22Rv1 (cell line): ENCODE data around the gene TFE3.

ENCODE experiments used
- ZFX ChIP-seq: fragments of 450-650 bp; IDR thresholded peaks from 2 replicates; pipeline ENCODE4 v1.6.1; 2017; ENCODE audit warnings: antibody characterized with exemption, borderline replicate concordance
- TF ChIP-seq, protein P1 (sequence below): fragments of 450-650 bp; IDR thresholded peaks from 2 replicates; pipeline ENCODE4 v1.5.1; 2017; ENCODE audit warnings: mild to moderate bottlenecking

DNA sequence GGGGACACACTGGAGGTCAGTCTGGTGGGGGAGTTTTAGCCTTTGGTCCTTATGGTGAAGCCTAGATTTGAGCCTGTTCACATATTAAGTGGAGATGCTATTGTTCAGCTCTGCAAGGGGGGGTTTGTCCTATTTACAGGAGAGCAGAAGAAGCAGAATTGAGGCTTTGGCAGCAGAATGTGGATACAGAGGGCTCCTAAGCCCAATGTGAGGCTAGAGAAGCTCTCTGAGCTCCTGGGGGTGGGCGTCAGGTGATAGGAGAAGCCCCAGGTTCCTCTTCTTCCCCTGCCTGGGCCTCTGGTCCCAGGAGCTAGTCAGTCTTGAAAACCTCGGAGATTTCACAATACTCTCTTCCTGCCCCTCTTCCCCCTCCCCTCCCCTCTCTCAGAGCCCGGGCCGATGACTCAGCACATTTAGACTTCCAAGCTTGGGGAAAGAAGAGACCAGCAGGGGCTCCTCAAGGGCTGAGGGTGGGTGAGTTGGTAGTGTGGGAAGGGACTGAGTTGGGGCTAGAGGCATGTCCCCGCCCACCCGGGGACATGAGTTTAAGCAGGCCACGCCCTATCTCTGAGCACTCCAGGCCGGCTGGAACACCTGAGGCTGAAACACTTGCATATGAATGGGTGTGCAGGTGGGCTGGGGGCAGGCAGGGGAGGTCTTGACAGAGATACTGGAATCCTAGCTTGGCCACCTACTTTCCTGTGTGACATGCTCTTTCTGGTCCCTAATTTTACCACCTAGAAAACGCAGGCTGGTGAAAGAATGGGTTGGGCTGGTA, 3.4 kb downstream of the TFE3 start:
- TF ChIP-seq, protein P1, sequence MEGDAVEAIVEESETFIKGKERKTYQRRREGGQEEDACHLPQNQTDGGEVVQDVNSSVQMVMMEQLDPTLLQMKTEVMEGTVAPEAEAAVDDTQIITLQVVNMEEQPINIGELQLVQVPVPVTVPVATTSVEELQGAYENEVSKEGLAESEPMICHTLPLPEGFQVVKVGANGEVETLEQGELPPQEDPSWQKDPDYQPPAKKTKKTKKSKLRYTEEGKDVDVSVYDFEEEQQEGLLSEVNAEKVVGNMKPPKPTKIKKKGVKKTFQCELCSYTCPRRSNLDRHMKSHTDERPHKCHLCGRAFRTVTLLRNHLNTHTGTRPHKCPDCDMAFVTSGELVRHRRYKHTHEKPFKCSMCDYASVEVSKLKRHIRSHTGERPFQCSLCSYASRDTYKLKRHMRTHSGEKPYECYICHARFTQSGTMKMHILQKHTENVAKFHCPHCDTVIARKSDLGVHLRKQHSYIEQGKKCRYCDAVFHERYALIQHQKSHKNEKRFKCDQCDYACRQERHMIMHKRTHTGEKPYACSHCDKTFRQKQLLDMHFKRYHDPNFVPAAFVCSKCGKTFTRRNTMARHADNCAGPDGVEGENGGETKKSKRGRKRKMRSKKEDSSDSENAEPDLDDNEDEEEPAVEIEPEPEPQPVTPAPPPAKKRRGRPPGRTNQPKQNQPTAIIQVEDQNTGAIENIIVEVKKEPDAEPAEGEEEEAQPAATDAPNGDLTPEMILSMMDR = no peak
- TF ChIP-seq ZFX = no peak
